Prostate gland (tissue), 2 donors: ENCODE data around the gene CST4.
"Not testable (repeated sequence)": the region's sequence is repeated elsewhere in the genome, so short reads cannot be mapped to it uniquely, and the experiment has no call there.

Experiments
- CTCF ChIP-seq, 4 experiments: fragments of 200-600 bp in 2 of 4; fragments of 450-650 bp in 2 of 4; sonication (generic) in 2 of 4; IDR thresholded peaks; 1 replicate in 3 of 4; 2 replicates in 1 of 4; pipeline ENCODE4 v1.5.1; 2016 to 2019; ENCODE audit warnings: antibody characterized with exemption in 4 of 4, mild to moderate bottlenecking in 2 of 4, moderate library complexity in 2 of 4
- POLR2A ChIP-seq: fragments of 450-650 bp; IDR thresholded peaks from one replicate; pipeline ENCODE4 v1.6.1; 2016; ENCODE audit warnings: antibody characterized with exemption, mild to moderate bottlenecking
- POLR2AphosphoS5 ChIP-seq: sonication (generic); formaldehyde crosslinking; IDR thresholded peaks from one replicate; pipeline ENCODE4 v1.6.1; 2017; ENCODE audit warnings: antibody characterized with exemption

- not testable (repeated sequence) for TF ChIP-seq CTCF (IDR thresholded peaks at IDR 0.05); POLR2A; POLR2AphosphoS5
Measured at GRCh38 chr20:23735391-23735790, 46.6 kb upstream of the CST4 start.
